WTC11 (cell line): ENCODE results near the gene ARFGAP2.

Experiments used
- CTCF ChIP-seq: fragments of 200-600 bp; IDR thresholded peaks from 2 replicates; pipeline ENCODE4 v1.8.0; 2022; ENCODE audit warnings: antibody characterized with exemption
- FOXK1 ChIP-seq: sonication (generic); formaldehyde crosslinking; IDR thresholded peaks from 2 replicates; pipeline ENCODE4 v1.8.0; 2022; ENCODE audit warnings: mild to moderate bottlenecking, moderate library complexity, missing genetic modification reagents
- FOXP1 ChIP-seq: sonication (generic); formaldehyde crosslinking; IDR thresholded peaks from 2 replicates; pipeline ENCODE4 v1.8.0; 2022; ENCODE audit warnings: missing genetic modification reagents, mild to moderate bottlenecking, moderate library complexity, borderline replicate concordance
- MAX ChIP-seq: sonication (generic); formaldehyde crosslinking; IDR thresholded peaks from 2 replicates; pipeline ENCODE4 v1.8.0; 2022; ENCODE audit warnings: mild to moderate bottlenecking, missing genetic modification reagents
- NR2C2 ChIP-seq: sonication (generic); formaldehyde crosslinking; IDR thresholded peaks from 2 replicates; pipeline ENCODE4 v1.8.0; 2022; ENCODE audit warnings: mild to moderate bottlenecking, missing genetic modification reagents
- SP1 ChIP-seq: sonication (generic); formaldehyde crosslinking; conservative IDR thresholded peaks from 2 replicates; pipeline ENCODE4 v1.8.1; 2022; ENCODE audit warnings: missing genetic modification reagents

DNA sequence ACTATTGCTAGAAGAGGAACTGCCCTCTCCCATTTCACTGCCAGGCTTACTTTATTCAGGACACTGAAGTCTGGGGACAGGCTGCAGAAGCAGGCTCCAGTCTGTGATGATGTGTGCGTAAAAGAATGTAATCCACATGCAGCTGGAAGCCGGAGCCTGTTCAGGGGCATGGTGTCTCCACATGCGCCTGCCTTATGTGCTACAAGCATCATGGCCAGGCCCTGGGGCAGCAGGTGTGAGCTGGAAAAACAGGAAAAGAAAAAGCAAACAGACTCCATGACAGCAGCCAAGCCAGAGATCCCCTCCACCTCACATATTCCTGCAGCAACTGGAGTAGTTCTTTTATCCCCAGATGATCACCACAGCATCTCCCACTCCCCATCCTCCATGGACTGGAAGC, 33.4 kb downstream of the ARFGAP2 start:
- TF ChIP-seq CTCF (no peak), SP1 (CRISPR knock-in tag) (no peak), FOXK1 (CRISPR knock-in tag) (no peak), FOXP1 (CRISPR knock-in tag) (no peak), NR2C2 (CRISPR knock-in tag) (no peak), MAX (CRISPR knock-in tag) (no peak)
